ENCODE results near the gene VTA1. TPM values are rescaled to one million over a fixed set of nuclear protein-coding genes. Genes with fewer than 3 reads are reported as not detected.

VTA1 gene
- total RNA-seq, 1 experiment from 2014 or later: 67.8 TPM

- H2AFZ ChIP-seq (ENCODE audit: low read depth, low read length, poor library complexity, severe bottlenecking): no peak overlapping the region
- no TSS peak for BruUV-seq (replicated peaks)
- H3K9me2 ChIP-seq (ENCODE audit: insufficient read depth): no peaks in the 10 kb centered on the region
- intact Hi-C loops (cut with micrococcal nuclease): no loop called here
- no peaks in the 10 kb centered on the region for H3K27me3 ChIP-seq (ENCODE audit: insufficient read depth, low read length)
- no peak overlapping the region for H3K9ac ChIP-seq (ENCODE audit: low read length)
- H3K4me2 ChIP-seq (ENCODE audit: low read length): no peak overlapping the region
- H4K20me1 ChIP-seq (ENCODE audit: insufficient read depth): no peaks in the 10 kb centered on the region
- no peaks in the 10 kb centered on the region for H3K9me3 ChIP-seq (ENCODE audit: control insufficient read depth in 1 of 2, insufficient read depth in 1 of 2, low read depth in 1 of 2, low read length in 2 of 2)
- H3K4me3 ChIP-seq (replicated peaks in 1 of 2; ENCODE audit: low read depth in 1 of 2, low read length in 2 of 2): no peak overlapping the region
- peaks cover 37% of the 10 kb centered on the region for H3K79me2 ChIP-seq (ENCODE audit: insufficient read depth, low read length)
- ATAC-seq (no peak), DNase-seq (ENCODE audit: low read depth, low spot score) (no peak)
- ChIA-PET POLR2A (no interaction called here), CTCF (no interaction called here), RAD21 (ENCODE audit: low non-redundant PET in 1 of 2, low total read pairs in 2 of 2, uncharacterized antibody in 2 of 2, unreplicated experiment in 2 of 2) (no interaction called here)
- TF ChIP-seq SRF (IDR thresholded peaks at IDR 0.05; ENCODE audit: low read depth) (no peak), TCF7L2 (IDR thresholded peaks at IDR 0.05; ENCODE audit: borderline replicate concordance, extremely low read depth, insufficient read depth, insufficient read length) (no peak), POLR2AphosphoS5 (IDR thresholded peaks at IDR 0.05; ENCODE audit: low read depth, low read length) (no peak), CBX3 (IDR thresholded peaks at IDR 0.05; ENCODE audit: low read depth) (no peak), EZH2 (IDR thresholded peaks at IDR 0.05) (no peak), RAD21 (IDR thresholded peaks at IDR 0.05; ENCODE audit: low read depth) (no peak), EZH2phosphoT487 (IDR thresholded peaks at IDR 0.05; ENCODE audit: borderline replicate concordance) (no peak), YY1 (IDR thresholded peaks at IDR 0.05; ENCODE audit: extremely low read depth, insufficient replicate concordance, low read depth, low read length) (no peak)
- TF ChIP-seq, protein P1, sequence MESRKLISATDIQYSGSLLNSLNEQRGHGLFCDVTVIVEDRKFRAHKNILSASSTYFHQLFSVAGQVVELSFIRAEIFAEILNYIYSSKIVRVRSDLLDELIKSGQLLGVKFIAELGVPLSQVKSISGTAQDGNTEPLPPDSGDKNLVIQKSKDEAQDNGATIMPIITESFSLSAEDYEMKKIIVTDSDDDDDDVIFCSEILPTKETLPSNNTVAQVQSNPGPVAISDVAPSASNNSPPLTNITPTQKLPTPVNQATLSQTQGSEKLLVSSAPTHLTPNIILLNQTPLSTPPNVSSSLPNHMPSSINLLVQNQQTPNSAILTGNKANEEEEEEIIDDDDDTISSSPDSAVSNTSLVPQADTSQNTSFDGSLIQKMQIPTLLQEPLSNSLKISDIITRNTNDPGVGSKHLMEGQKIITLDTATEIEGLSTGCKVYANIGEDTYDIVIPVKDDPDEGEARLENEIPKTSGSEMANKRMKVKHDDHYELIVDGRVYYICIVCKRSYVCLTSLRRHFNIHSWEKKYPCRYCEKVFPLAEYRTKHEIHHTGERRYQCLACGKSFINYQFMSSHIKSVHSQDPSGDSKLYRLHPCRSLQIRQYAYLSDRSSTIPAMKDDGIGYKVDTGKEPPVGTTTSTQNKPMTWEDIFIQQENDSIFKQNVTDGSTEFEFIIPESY (IDR thresholded peaks at IDR 0.05; ENCODE audit: extremely low read depth, insufficient replicate concordance, low read length): no peak
- no peaks in the 10 kb centered on the region for H3K4me1 ChIP-seq (ENCODE audit: control insufficient read depth in 1 of 2, insufficient read depth in 2 of 2, low read length in 2 of 2)
- H3K36me3 ChIP-seq (ENCODE audit: control insufficient read depth in 1 of 2, insufficient read depth in 2 of 2, low read length in 2 of 2): peaks cover 0 to 9% of the 10 kb centered on the region in 2 experiments; a peak in 1 of 4 replicates
- no peak overlapping the region for H3K27ac ChIP-seq (ENCODE audit: low read depth, low read length)
Measured at GRCh38 chr6:142200846-142201628, 54.0 kb downstream of the VTA1 start.

Data from HCT116 (cell line).